D721Med (cell line): ENCODE results near the gene COPRS.
A peak's percentile ranks its signal among the peaks of the same experiment; 100 is the strongest.

Experiments
- DNase-seq: peaks from one replicate; pipeline ENCODE4 v3.0.0; 2011; ENCODE audit warnings: low spot score; ENCODE audit not compliant: insufficient read length
- FAIRE-seq: peaks from 2 replicates; lab custom pipeline; 2011; peaks lifted over from hg19 to GRCh38; lab: Jason Lieb, UNC
- TF ChIP-seq, protein P1 (sequence below): IDR thresholded peaks from 2 replicates; pipeline ENCODE4 v1.5.1; 2012; ENCODE audit warnings: mild to moderate bottlenecking, control low read depth; ENCODE audit not compliant: insufficient read depth; ENCODE audit errors: missing control alignments

COPRS gene, protein sequence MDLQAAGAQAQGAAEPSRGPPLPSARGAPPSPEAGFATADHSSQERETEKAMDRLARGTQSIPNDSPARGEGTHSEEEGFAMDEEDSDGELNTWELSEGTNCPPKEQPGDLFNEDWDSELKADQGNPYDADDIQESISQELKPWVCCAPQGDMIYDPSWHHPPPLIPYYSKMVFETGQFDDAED

DNA sequence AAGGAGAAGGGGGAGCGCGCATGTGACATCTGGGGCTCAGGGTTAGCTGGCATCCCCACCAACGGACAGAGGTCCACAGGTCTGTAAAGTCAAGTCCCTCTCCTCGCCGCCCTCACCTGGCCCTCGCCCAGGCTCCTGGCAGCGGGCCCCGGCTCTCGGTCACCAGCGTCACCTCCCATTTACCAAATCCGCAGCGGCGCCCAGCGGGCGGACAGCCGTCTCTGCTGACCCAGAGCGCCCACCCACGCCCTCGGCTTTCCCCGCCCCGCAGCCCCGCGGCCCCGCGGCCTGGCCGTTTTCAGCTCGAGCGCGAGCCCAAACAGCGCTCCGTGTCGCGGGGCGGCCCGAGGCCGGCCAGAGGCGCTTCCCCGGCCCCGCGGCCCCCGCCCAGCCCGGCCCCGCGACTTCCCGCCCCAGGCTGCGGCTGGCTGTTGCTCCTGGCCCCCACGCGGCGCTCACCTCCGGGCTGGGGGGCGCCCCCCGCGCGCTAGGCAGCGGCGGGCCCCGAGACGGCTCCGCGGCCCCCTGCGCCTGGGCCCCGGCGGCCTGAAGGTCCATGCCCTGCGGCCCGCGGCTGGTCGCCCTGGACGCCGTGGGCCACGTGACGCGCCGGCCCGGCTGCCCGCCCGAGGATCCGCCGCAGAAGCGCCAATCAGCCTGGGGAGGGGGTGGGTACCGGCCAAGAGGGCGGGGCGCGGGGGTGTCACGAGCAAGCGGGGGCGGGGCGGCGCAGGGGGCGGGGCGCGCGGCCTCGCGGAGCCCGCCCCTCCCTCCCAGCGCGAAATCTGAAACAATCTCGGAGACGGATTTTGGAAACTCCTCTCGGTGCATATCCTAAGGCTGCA is at the start of gene COPRS:
COPRS (minus strand) TSS at position 603 of the 845 bp plus-strand sequence; CDS start at position 558, 45 bp downstream.
- DNase-seq = peak; percentile 69
- TF ChIP-seq, protein P1, sequence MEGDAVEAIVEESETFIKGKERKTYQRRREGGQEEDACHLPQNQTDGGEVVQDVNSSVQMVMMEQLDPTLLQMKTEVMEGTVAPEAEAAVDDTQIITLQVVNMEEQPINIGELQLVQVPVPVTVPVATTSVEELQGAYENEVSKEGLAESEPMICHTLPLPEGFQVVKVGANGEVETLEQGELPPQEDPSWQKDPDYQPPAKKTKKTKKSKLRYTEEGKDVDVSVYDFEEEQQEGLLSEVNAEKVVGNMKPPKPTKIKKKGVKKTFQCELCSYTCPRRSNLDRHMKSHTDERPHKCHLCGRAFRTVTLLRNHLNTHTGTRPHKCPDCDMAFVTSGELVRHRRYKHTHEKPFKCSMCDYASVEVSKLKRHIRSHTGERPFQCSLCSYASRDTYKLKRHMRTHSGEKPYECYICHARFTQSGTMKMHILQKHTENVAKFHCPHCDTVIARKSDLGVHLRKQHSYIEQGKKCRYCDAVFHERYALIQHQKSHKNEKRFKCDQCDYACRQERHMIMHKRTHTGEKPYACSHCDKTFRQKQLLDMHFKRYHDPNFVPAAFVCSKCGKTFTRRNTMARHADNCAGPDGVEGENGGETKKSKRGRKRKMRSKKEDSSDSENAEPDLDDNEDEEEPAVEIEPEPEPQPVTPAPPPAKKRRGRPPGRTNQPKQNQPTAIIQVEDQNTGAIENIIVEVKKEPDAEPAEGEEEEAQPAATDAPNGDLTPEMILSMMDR = no peak
- no peak for FAIRE-seq

DNA sequence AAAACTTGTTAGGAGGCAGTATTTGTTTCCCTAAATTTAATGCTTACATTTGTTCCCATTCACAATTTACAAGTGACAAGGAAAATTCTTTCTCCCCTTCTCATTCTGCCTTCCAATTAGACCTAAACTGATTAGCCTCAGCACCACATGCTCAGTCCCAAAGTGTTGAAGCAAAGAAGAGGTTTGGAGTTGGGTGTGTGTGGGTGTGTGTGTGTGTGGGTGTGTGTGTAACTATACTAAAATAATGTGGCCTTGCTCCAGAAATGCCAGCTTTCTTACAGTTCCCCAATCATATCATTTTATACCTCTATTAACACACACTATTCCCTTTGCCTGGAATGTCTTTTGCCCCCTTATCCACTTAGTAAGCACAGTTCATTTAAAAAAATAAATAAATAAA is 49.3 kb upstream of the COPRS start:
- TF ChIP-seq, protein P1 = no peak
- FAIRE-seq (no peak), DNase-seq (no peak)

DNA sequence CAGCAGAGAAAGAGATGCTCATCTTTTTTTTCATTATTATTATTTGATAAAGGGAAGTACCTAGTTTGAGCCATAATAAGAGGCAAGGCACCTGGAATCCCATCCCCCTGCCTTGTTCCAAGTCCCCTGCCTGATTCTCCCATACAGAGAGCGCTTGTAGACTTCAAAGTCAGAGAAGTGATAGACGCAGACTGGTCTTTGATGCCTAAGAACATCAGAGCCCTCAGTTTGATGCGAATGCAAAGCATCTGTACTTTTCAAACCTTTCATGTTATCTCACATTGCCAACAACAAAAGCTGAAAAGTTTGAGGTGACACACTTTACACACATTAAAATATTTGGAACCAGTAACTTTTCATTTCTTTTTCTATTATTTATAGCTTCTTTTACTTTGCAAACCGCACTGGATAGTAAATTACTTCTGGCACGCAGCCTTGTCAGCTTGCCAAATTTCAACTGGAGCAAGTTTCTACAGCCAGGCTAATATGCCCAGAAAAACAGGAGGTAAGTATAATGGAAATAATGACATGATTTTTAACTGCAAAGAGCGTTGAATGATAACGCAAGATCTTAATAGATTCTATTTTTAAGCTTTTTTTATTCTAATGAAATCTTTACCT is 48.4 kb upstream of the COPRS start:
- FAIRE-seq (no peak), DNase-seq (no peak)
- TF ChIP-seq, protein P1 = no peak

DNA sequence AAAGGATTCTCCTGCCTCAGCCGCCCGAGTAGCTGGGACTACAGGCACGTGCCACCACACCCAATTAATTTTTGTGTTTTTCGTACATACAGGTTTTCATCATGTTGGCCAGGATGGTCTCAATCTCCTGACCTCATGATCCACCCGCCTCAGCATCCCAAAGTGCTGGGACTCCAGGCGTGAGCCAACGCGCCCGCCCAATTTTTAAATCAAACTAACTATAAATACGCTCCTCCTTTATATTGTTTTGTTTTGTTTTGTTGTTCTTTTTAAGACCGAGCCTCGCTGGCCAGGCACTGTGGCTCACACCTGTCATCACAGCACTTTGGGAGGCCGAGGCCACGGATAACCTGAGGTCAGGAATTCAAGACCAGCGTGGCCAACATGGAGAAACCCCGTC is 44.4 kb upstream of the COPRS start:
- DNase-seq (no peak), FAIRE-seq (no peak)
- TF ChIP-seq, protein P1 = no peak

DNA sequence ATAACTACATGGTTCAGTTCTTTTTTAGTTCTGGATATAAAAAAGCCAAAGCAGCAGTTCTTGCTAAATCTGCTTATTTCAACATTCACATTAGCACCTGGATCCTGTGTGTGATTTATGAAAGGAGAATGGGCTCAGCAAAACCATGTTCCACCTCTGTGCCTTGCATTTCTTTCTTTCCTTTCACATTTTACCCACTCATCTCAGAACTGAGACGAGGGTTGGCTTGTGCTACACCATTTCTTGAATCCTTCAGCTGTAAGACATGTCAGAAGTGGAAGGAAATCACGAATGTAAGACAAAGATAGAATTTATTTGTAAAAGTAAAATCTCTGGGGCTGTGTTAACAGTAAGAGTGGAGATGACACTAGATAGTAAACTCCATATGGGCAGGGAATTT is 43.6 kb upstream of the COPRS start:
- FAIRE-seq = no peak
- no peak for DNase-seq

DNA sequence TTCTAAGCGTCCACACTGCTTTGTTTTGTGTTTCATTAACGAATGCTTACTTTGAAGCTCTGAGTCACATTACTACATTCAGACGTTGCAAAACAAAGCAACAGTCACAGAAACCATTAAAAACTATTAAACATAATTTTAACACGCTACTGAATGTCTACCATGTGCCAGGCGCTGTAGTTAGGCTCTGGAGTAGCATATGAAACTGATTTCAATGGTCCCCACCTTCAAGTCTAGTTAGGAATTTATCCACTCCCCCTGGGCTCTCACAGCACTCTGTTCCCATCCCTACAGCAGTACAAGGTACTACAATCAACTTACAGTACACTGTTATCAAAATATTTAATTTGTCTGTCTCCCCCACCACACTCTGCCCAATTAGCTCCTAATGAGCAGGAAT is 41.8 kb upstream of the COPRS start:
- FAIRE-seq (no peak), DNase-seq (no peak)

More for the DNA sequence above, 43.6 kb upstream of the COPRS start:
- TF ChIP-seq, protein P1 = no peak

More for the DNA sequence above, 41.8 kb upstream of the COPRS start:
- TF ChIP-seq, protein P1 = no peak
